Neuron (in vitro differentiated cells): ENCODE results near the gene MGAT5.

Experiments used
- H2AFZ ChIP-seq: one replicate; pipeline ENCODE4 v1.6.1; 2013; ENCODE audit warnings: low read depth, mild to moderate bottlenecking, inconsistent platforms, low read length, moderate library complexity
- H3K27me3 ChIP-seq: one replicate; pipeline ENCODE4 v1.6.1; 2013; ENCODE audit warnings: low read length; ENCODE audit not compliant: insufficient read depth
- H3K36me3 ChIP-seq: one replicate; pipeline ENCODE4 v1.6.1; 2013; ENCODE audit warnings: low read length; ENCODE audit not compliant: insufficient read depth
- H3K4me1 ChIP-seq: one replicate; pipeline ENCODE4 v1.6.1; 2013; ENCODE audit warnings: low read length; ENCODE audit not compliant: insufficient read depth
- H3K4me3 ChIP-seq: 2 replicates; pipeline ENCODE4 v1.5.1; 2013; ENCODE audit warnings: mild to moderate bottlenecking, low read length, moderate library complexity
- H3K9me3 ChIP-seq: one replicate; pipeline ENCODE4 v1.6.1; 2013; ENCODE audit warnings: low read length

The MGAT5 gene

GRCh38 chr2:134333646-134334189, 79.8 kb downstream of the MGAT5 start:
- Histone ChIP-seq H3K36me3 (no peaks in the 10 kb centered on the region), H3K4me3 (no peak overlapping the region), H2AFZ (no peak overlapping the region), H3K27me3 (no peaks in the 10 kb centered on the region), H3K4me1 (no peaks in the 10 kb centered on the region), H3K9me3 (peaks cover 3% of the 10 kb centered on the region)

GRCh38 chr2:134334542-134335353, 80.9 kb downstream of the MGAT5 start:
- no peaks in the 10 kb centered on the region for H3K9me3 ChIP-seq
- H3K4me1 ChIP-seq, result no peaks in the 10 kb centered on the region
- H3K27me3 ChIP-seq, result no peaks in the 10 kb centered on the region
- H2AFZ ChIP-seq, result no peak overlapping the region
- no peaks in the 10 kb centered on the region for H3K36me3 ChIP-seq
- H3K4me3 ChIP-seq, result no peak overlapping the region

GRCh38 chr2:134335601-134336000, 81.7 kb downstream of the MGAT5 start:
- Histone ChIP-seq H3K9me3 (no peaks in the 10 kb centered on the region), H3K27me3 (no peaks in the 10 kb centered on the region), H3K36me3 (no peaks in the 10 kb centered on the region), H3K4me3 (no peak overlapping the region), H2AFZ (no peak overlapping the region), H3K4me1 (no peaks in the 10 kb centered on the region)

GRCh38 chr2:134336352-134336751, 82.5 kb downstream of the MGAT5 start:
- H3K4me1 ChIP-seq, result no peaks in the 10 kb centered on the region
- H3K36me3 ChIP-seq, result no peaks in the 10 kb centered on the region
- no peaks in the 10 kb centered on the region for H3K27me3 ChIP-seq

GRCh38 chr2:134336921-134337320, 83.0 kb downstream of the MGAT5 start:
- H3K27me3 ChIP-seq, result no peaks in the 10 kb centered on the region
- no peaks in the 10 kb centered on the region for H3K36me3 ChIP-seq
- H2AFZ ChIP-seq, result no peak overlapping the region
- H3K4me1 ChIP-seq, result no peaks in the 10 kb centered on the region
- H3K4me3 ChIP-seq, result no peak overlapping the region
- H3K9me3 ChIP-seq, result no peaks in the 10 kb centered on the region

More at GRCh38 chr2:134336352-134336751, 82.5 kb downstream of the MGAT5 start:
- H3K9me3 ChIP-seq, result no peaks in the 10 kb centered on the region
- no peak overlapping the region for H2AFZ ChIP-seq
- H3K4me3 ChIP-seq, result no peak overlapping the region

- no peaks in the 10 kb centered on the region for H3K4me1 ChIP-seq
- no peaks in the 10 kb centered on the region for H3K27me3 ChIP-seq
- H3K36me3 ChIP-seq, result peaks cover 2% of the 10 kb centered on the region
- H3K4me3 ChIP-seq, result no peak overlapping the region
- no peak overlapping the region for H2AFZ ChIP-seq
- H3K9me3 ChIP-seq, result no peaks in the 10 kb centered on the region
Measured at GRCh38 chr2:134337631-134338030, 83.8 kb downstream of the MGAT5 start.

GRCh38 chr2:134338208-134338607, 84.3 kb downstream of the MGAT5 start:
- Histone ChIP-seq H3K36me3 (peaks cover 2% of the 10 kb centered on the region), H3K4me3 (no peak overlapping the region), H2AFZ (no peak overlapping the region), H3K27me3 (no peaks in the 10 kb centered on the region), H3K9me3 (no peaks in the 10 kb centered on the region), H3K4me1 (no peaks in the 10 kb centered on the region)

- H3K4me1 ChIP-seq, result no peaks in the 10 kb centered on the region
- no peak overlapping the region for H3K4me3 ChIP-seq
- peaks cover 2% of the 10 kb centered on the region for H3K36me3 ChIP-seq
- no peak overlapping the region for H2AFZ ChIP-seq
- H3K9me3 ChIP-seq, result no peaks in the 10 kb centered on the region
- H3K27me3 ChIP-seq, result no peaks in the 10 kb centered on the region
Measured at GRCh38 chr2:134341476-134341875, 87.6 kb downstream of the MGAT5 start.

- no peaks in the 10 kb centered on the region for H3K9me3 ChIP-seq
- peaks cover 2% of the 10 kb centered on the region for H3K36me3 ChIP-seq
- H3K27me3 ChIP-seq, result no peaks in the 10 kb centered on the region
- no peak overlapping the region for H2AFZ ChIP-seq
- no peaks in the 10 kb centered on the region for H3K4me1 ChIP-seq
- no peak overlapping the region for H3K4me3 ChIP-seq
Measured at GRCh38 chr2:134344954-134345697, 91.3 kb downstream of the MGAT5 start.

GRCh38 chr2:134346141-134346540, 92.3 kb downstream of the MGAT5 start:
- Histone ChIP-seq H2AFZ (no peak overlapping the region), H3K27me3 (no peaks in the 10 kb centered on the region), H3K4me3 (no peak overlapping the region), H3K36me3 (peaks cover 2% of the 10 kb centered on the region), H3K4me1 (no peaks in the 10 kb centered on the region), H3K9me3 (no peaks in the 10 kb centered on the region)

GRCh38 chr2:134347756-134348155, 93.9 kb downstream of the MGAT5 start:
- no peaks in the 10 kb centered on the region for H3K9me3 ChIP-seq
- peaks cover 2% of the 10 kb centered on the region for H3K36me3 ChIP-seq
- no peak overlapping the region for H3K4me3 ChIP-seq

GRCh38 chr2:134348239-134348638, 94.4 kb downstream of the MGAT5 start:
- no peaks in the 10 kb centered on the region for H3K9me3 ChIP-seq
- H3K4me3 ChIP-seq, result no peak overlapping the region
- H2AFZ ChIP-seq, result no peak overlapping the region
- peaks cover 2% of the 10 kb centered on the region for H3K36me3 ChIP-seq
- H3K27me3 ChIP-seq, result no peaks in the 10 kb centered on the region
- H3K4me1 ChIP-seq, result no peaks in the 10 kb centered on the region

More at GRCh38 chr2:134347756-134348155, 93.9 kb downstream of the MGAT5 start:
- no peaks in the 10 kb centered on the region for H3K4me1 ChIP-seq
- H2AFZ ChIP-seq, result no peak overlapping the region
- H3K27me3 ChIP-seq, result no peaks in the 10 kb centered on the region

- H3K4me3 ChIP-seq, result no peak overlapping the region
Measured at GRCh38 chr2:134348760-134349159, 94.9 kb downstream of the MGAT5 start.

More at GRCh38 chr2:134348760-134349159, 94.9 kb downstream of the MGAT5 start:
- H3K36me3 ChIP-seq, result peaks cover 2% of the 10 kb centered on the region
- no peaks in the 10 kb centered on the region for H3K4me1 ChIP-seq
- no peak overlapping the region for H2AFZ ChIP-seq
- H3K9me3 ChIP-seq, result no peaks in the 10 kb centered on the region
- H3K27me3 ChIP-seq, result no peaks in the 10 kb centered on the region
